Measurements from ENCODE around the gene KCNH1.

KCNH1 gene

GRCh38 chr1:210629276-210629675 is 504.7 kb downstream of the KCNH1 start:
- no peak for ATAC-seq

- no peak for ATAC-seq
These were observed 506.2 kb downstream of the KCNH1 start for GRCh38 chr1:210627755-210628154.
